HL-60 (cell line): ENCODE measurements around the gene MOV10L1.

ENCODE experiments used
- DNase-seq, 2 experiments: peaks; one replicate each; pipeline ENCODE4 v3.0.0-alpha.2; 2010 to 2020; ENCODE audit warnings: low read depth in 1 of 2, low spot score in 1 of 2
- H3K27ac ChIP-seq: fragments of 250-450 bp; sonication (Bioruptor Pico); replicated peaks from 2 replicates; pipeline ENCODE4 v1.5.1; 2020; ENCODE audit warnings: mild to moderate bottlenecking, moderate library complexity
- H3K27me3 ChIP-seq: fragments of 250-450 bp; sonication (Bioruptor Pico); 2 replicates; pipeline ENCODE4 v1.5.1; 2021; ENCODE audit warnings: mild to moderate bottlenecking, moderate library complexity; ENCODE audit not compliant: insufficient read depth, poor library complexity, severe bottlenecking
- H3K4me3 ChIP-seq: replicated peaks from 2 replicates; pipeline ENCODE4 v1.5.1; 2011; ENCODE audit warnings: mild to moderate bottlenecking, control low read depth, low read length; ENCODE audit not compliant: insufficient read depth
- GABPA ChIP-seq: IDR thresholded peaks from 2 replicates; pipeline ENCODE4 v1.6.1; 2012; ENCODE audit warnings: low read depth
- POLR2AphosphoS5 ChIP-seq: IDR thresholded peaks from 2 replicates; pipeline ENCODE4 v1.6.1; 2012; ENCODE audit warnings: low read depth
- SPI1 ChIP-seq: IDR thresholded peaks from 2 replicates; pipeline ENCODE4 v1.6.1; 2012; ENCODE audit warnings: low read depth, mild to moderate bottlenecking, borderline replicate concordance
- TF ChIP-seq, protein P1 (sequence below): IDR thresholded peaks from 2 replicates; pipeline ENCODE4 v1.6.1; 2012; ENCODE audit warnings: low read depth; ENCODE audit not compliant: insufficient replicate concordance
- TF ChIP-seq, protein P2 (sequence below): IDR thresholded peaks from one replicate; pipeline ENCODE4 v1.5.1; 2011; ENCODE audit warnings: low read length, control low read depth, inconsistent platforms; ENCODE audit not compliant: insufficient read depth

MOV10L1 gene

DNA sequence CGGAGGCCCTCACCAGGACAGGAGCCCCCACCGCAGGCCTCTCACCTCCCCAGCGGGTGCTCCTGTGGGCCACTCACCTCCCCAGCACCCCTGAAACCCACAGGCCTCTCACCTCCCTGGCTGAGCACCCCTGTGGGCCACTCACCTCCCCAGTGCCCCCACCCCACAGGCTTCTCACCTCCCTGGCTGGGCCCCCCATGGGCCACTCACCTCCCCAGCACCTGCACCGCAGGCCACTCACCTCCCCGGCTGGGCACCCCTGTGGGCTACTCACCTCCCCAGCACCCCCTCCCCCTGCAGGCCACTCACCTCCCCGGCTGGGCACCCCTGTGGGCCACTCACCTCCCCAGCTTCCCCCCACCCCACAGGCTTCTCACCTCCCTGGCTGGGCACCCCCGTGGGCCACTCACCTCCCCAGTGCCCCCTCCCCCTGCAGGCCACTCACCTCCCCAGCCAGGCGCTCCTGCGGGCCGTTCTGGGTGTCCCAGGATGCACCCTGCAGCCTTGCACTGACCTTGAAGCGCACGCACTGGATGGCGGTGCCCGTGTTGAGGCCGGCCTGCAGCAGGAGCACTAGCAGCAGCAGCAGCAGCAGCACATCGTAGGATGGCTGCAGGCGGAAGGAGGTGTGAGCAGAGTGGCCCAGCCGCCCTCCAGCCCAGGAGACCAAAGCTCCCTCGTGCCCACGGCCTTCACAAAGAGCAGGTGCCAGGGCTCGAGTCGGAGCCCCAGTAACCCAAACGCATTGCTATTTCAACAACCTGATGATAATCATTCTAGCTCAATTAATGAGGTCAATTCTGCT, 26.0 kb upstream of the MOV10L1 start:
- Histone ChIP-seq H3K27ac (no peak overlapping the region), H3K27me3 (peaks cover under 1% of the 10 kb centered on the region), H3K4me3 (no peak overlapping the region)
- TF ChIP-seq, protein P1, sequence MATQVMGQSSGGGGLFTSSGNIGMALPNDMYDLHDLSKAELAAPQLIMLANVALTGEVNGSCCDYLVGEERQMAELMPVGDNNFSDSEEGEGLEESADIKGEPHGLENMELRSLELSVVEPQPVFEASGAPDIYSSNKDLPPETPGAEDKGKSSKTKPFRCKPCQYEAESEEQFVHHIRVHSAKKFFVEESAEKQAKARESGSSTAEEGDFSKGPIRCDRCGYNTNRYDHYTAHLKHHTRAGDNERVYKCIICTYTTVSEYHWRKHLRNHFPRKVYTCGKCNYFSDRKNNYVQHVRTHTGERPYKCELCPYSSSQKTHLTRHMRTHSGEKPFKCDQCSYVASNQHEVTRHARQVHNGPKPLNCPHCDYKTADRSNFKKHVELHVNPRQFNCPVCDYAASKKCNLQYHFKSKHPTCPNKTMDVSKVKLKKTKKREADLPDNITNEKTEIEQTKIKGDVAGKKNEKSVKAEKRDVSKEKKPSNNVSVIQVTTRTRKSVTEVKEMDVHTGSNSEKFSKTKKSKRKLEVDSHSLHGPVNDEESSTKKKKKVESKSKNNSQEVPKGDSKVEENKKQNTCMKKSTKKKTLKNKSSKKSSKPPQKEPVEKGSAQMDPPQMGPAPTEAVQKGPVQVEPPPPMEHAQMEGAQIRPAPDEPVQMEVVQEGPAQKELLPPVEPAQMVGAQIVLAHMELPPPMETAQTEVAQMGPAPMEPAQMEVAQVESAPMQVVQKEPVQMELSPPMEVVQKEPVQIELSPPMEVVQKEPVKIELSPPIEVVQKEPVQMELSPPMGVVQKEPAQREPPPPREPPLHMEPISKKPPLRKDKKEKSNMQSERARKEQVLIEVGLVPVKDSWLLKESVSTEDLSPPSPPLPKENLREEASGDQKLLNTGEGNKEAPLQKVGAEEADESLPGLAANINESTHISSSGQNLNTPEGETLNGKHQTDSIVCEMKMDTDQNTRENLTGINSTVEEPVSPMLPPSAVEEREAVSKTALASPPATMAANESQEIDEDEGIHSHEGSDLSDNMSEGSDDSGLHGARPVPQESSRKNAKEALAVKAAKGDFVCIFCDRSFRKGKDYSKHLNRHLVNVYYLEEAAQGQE: no peak
- TF ChIP-seq SPI1: no peak
- no peak for TF ChIP-seq GABPA
- TF ChIP-seq POLR2AphosphoS5: no peak
- DNase-seq: no peak

DNA sequence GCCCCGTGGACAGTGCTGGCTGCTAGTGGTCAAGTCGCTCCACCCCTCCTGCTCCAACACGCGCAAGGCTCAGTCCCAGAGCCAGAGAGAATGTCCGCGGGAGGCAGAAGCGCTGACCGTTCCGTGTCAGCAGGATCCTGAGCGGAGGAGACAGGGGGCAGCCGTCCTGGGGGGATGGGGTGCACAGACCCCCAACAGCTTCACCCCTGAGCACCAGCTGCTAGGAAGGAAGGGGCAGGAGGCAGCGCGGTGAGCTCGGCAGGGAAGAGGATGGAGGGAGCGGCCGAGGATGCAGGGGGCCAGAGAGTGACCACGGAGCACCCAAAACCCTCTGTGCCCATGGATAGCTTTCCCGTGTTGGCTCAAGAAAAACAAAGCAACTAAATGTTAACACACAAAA, 25.4 kb upstream of the MOV10L1 start:
- Histone ChIP-seq H3K4me3 (no peak overlapping the region), H3K27ac (no peak overlapping the region), H3K27me3 (no peaks in the 10 kb centered on the region)
- no peak for TF ChIP-seq SPI1
- TF ChIP-seq, protein P1: no peak
- no peak for DNase-seq

DNA sequence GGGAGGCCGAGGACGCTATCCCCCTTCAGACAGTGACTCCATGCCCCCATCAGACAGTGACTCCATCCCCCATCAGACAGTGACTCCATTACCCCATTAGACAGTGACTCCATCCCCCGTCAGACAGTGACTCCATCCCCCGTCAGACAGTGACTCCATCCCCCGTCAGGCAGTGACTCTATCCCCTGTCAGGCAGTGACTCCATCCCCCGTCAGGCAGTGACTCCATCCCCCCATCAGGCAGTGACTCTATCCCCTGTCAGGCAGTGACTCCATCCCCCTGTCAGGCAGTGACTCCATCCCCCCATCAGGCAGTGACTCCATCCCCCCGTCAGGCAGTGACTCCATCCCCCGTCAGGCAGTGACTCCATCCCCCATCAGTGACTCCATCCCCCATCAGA, 22.6 kb upstream of the MOV10L1 start:
- H3K4me3 ChIP-seq: no peak overlapping the region
- no peak overlapping the region for H3K27ac ChIP-seq
- TF ChIP-seq, protein P2, sequence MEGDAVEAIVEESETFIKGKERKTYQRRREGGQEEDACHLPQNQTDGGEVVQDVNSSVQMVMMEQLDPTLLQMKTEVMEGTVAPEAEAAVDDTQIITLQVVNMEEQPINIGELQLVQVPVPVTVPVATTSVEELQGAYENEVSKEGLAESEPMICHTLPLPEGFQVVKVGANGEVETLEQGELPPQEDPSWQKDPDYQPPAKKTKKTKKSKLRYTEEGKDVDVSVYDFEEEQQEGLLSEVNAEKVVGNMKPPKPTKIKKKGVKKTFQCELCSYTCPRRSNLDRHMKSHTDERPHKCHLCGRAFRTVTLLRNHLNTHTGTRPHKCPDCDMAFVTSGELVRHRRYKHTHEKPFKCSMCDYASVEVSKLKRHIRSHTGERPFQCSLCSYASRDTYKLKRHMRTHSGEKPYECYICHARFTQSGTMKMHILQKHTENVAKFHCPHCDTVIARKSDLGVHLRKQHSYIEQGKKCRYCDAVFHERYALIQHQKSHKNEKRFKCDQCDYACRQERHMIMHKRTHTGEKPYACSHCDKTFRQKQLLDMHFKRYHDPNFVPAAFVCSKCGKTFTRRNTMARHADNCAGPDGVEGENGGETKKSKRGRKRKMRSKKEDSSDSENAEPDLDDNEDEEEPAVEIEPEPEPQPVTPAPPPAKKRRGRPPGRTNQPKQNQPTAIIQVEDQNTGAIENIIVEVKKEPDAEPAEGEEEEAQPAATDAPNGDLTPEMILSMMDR: no peak
- TF ChIP-seq GABPA: no peak
- TF ChIP-seq SPI1: no peak
- TF ChIP-seq, protein P1: no peak
- TF ChIP-seq POLR2AphosphoS5: no peak
- no peak for DNase-seq
- no peaks in the 10 kb centered on the region for H3K27me3 ChIP-seq

DNA sequence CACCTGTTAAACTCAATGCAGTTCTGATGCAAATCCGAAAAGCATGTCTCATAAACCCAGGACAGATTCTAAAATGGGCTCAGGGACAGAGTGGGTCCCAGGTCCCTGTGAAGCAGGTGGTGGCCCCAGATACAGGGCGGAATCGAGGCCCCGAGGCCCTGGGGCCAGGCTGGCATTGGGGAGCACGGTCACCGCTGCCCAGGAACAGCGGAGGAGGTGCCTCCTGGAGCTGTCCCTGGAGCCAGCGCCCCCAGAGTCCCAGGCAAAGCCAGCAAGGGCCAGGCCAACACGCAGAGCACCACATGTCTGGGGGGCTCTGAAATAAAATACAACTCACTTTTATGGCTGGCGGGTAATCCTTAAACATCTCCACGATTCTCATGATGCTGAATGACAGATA, 21.7 kb upstream of the MOV10L1 start:
- TF ChIP-seq, protein P2: no peak
- no peak for TF ChIP-seq GABPA
- TF ChIP-seq SPI1: no peak
- DNase-seq: no peak
- H3K27ac ChIP-seq: no peak overlapping the region
- H3K27me3 ChIP-seq: no peaks in the 10 kb centered on the region
- H3K4me3 ChIP-seq: no peak overlapping the region
